Urinary bladder (tissue), 4 donors: ENCODE measurements around the gene ST3GAL3. TPM values are rescaled to one million over a fixed set of nuclear protein-coding genes. Genes with fewer than 3 reads are reported as not detected.
"Not testable (repeated sequence)": the region's sequence is repeated elsewhere in the genome, so short reads cannot be mapped to it uniquely, and the experiment has no call there.

Source experiments
- DNase-seq: peaks from one replicate; pipeline ENCODE4 v3.0.0-alpha.2; 2015; ENCODE audit errors: extremely low spot score
- H3K27ac ChIP-seq: one replicate; pipeline ENCODE4 v1.5.1; 2013; ENCODE audit warnings: low read depth, mild to moderate bottlenecking, moderate library complexity
- H3K36me3 ChIP-seq: one replicate; pipeline ENCODE4 v1.6.1; 2013; ENCODE audit warnings: mild to moderate bottlenecking, moderate library complexity; ENCODE audit not compliant: insufficient read depth
- H3K4me1 ChIP-seq: one replicate; pipeline ENCODE4 v1.6.1; 2013; ENCODE audit warnings: mild to moderate bottlenecking, moderate library complexity; ENCODE audit not compliant: insufficient read depth
- H3K4me3 ChIP-seq: one replicate; pipeline ENCODE4 v1.5.1; 2013; ENCODE audit warnings: low read depth, low read length
- WGBS: extraction: QIAGEN DNeasy Blood & Tissue Kit; methylation state at CpG from one replicate; pipeline ENCODE4 v1.1.7; 2013; 5-methylcytosine and 5-hydroxymethylcytosine counted together
- polyA plus RNA-seq: library from polyadenylated mRNA; stranded (reverse); fragments of 200-250 nt; gene quantifications from one replicate; pipeline ENCODE4 v1.2.3, GENCODE V29; 2013
- total RNA-seq: library from RNA; depleted of rRNA; stranded (reverse); fragments of >200 nt; gene quantifications from one replicate; pipeline ENCODE4 v1.2.3, GENCODE V29; 2014
- donor health status: healthy with polysubstance abuse.
- donor health status: healthy.

Gene ST3GAL3
- total and polyA plus RNA-seq, 2 donors = 25.4 to 27.2 TPM

- Histone ChIP-seq H3K36me3 (no peaks in the 10 kb centered on the region), H3K27ac (no peak overlapping the region), H3K4me3 (no peak overlapping the region), H3K4me1 (no peaks in the 10 kb centered on the region)
- DNase-seq = no peak
- 85% methylated on average over 2 of the region's 2 CpGs for WGBS
These were observed 3.7 kb downstream of the ST3GAL3 start for GRCh38 chr1:43711049-43711448.

- WGBS = 63% methylated on average over 3 of the region's 3 CpGs
- DNase-seq = no peak
- no peak overlapping the region for H3K27ac ChIP-seq
These were observed 4.4 kb downstream of the ST3GAL3 start for GRCh38 chr1:43711524-43712386.

GRCh38 chr1:43716559-43717281 lies 9.4 kb downstream of the ST3GAL3 start:
- H3K4me3 ChIP-seq = no peak overlapping the region
- no peak overlapping the region for H3K27ac ChIP-seq
- WGBS = 67% methylated on average over 15 of the region's 15 CpGs
- no peaks in the 10 kb centered on the region for H3K4me1 ChIP-seq
- no peaks in the 10 kb centered on the region for H3K36me3 ChIP-seq
- DNase-seq = no peak

More at GRCh38 chr1:43711524-43712386, 4.4 kb downstream of the ST3GAL3 start:
- no peaks in the 10 kb centered on the region for H3K4me1 ChIP-seq
- no peaks in the 10 kb centered on the region for H3K36me3 ChIP-seq
- H3K4me3 ChIP-seq = no peak overlapping the region

- 82% methylated on average over 6 of the region's 6 CpGs for WGBS
- no peak for DNase-seq
- no peaks in the 10 kb centered on the region for H3K4me1 ChIP-seq
- no peak overlapping the region for H3K27ac ChIP-seq
- no peak overlapping the region for H3K4me3 ChIP-seq
- H3K36me3 ChIP-seq = no peaks in the 10 kb centered on the region
These were observed 11.7 kb downstream of the ST3GAL3 start for GRCh38 chr1:43719063-43719462.

GRCh38 chr1:43719670-43720419 lies 12.5 kb downstream of the ST3GAL3 start:
- DNase-seq, H3K4me1 ChIP-seq, H3K4me3 ChIP-seq, H3K27ac ChIP-seq, H3K36me3 ChIP-seq: not testable (repeated sequence)
- WGBS = 81% methylated on average over 10 of the region's 10 CpGs

- H3K4me1 ChIP-seq = no peaks in the 10 kb centered on the region
- no peak for DNase-seq
- 95% methylated on average over 2 of the region's 2 CpGs for WGBS
- no peak overlapping the region for H3K4me3 ChIP-seq
- no peak overlapping the region for H3K27ac ChIP-seq
- H3K36me3 ChIP-seq = no peaks in the 10 kb centered on the region
These were observed 15.5 kb downstream of the ST3GAL3 start for GRCh38 chr1:43722810-43723209.

GRCh38 chr1:43729816-43730463 lies 22.6 kb downstream of the ST3GAL3 start:
- 89% methylated on average over 4 of the region's 4 CpGs for WGBS
- no peak for DNase-seq

GRCh38 chr1:43731867-43732531 lies 24.7 kb downstream of the ST3GAL3 start:
- no peak overlapping the region for H3K27ac ChIP-seq
- 46% methylated on average over 7 of the region's 7 CpGs for WGBS

More at GRCh38 chr1:43729816-43730463, 22.6 kb downstream of the ST3GAL3 start:
- H3K36me3 ChIP-seq = no peaks in the 10 kb centered on the region
- no peak overlapping the region for H3K4me3 ChIP-seq
- no peak overlapping the region for H3K27ac ChIP-seq
- no peaks in the 10 kb centered on the region for H3K4me1 ChIP-seq

GRCh38 chr1:43736819-43737218 lies 29.5 kb downstream of the ST3GAL3 start:
- DNase-seq = no peak
- WGBS = 84% methylated on average over 2 of the region's 2 CpGs
- H3K27ac ChIP-seq = no peak overlapping the region
- no peaks in the 10 kb centered on the region for H3K4me1 ChIP-seq
- H3K36me3 ChIP-seq = peaks cover 1% of the 10 kb centered on the region
- H3K4me3 ChIP-seq = no peak overlapping the region

More at GRCh38 chr1:43731867-43732531, 24.7 kb downstream of the ST3GAL3 start:
- DNase-seq = no peak
- H3K36me3 ChIP-seq = peaks cover 1% of the 10 kb centered on the region
- H3K4me1 ChIP-seq = no peaks in the 10 kb centered on the region
- no peak overlapping the region for H3K4me3 ChIP-seq

- no peak for DNase-seq
- Histone ChIP-seq H3K36me3 (no peaks in the 10 kb centered on the region), H3K27ac (no peak overlapping the region), H3K4me3 (no peak overlapping the region), H3K4me1 (no peaks in the 10 kb centered on the region)
- WGBS = 89% methylated on average over 4 of the region's 4 CpGs
These were observed 34.7 kb downstream of the ST3GAL3 start for GRCh38 chr1:43742026-43742425.

GRCh38 chr1:43743206-43743605 lies 35.9 kb downstream of the ST3GAL3 start:
- Histone ChIP-seq H3K4me1 (no peaks in the 10 kb centered on the region), H3K36me3 (no peaks in the 10 kb centered on the region), H3K4me3 (no peak overlapping the region), H3K27ac (no peak overlapping the region)
- no peak for DNase-seq
- WGBS = 89% methylated on average over 1 of the region's 1 CpG

- Histone ChIP-seq H3K4me3 (no peak overlapping the region), H3K36me3 (no peaks in the 10 kb centered on the region), H3K27ac (no peak overlapping the region), H3K4me1 (no peaks in the 10 kb centered on the region)
- WGBS = 96% methylated on average over 4 of the region's 4 CpGs
- no peak for DNase-seq
These were observed 40.4 kb downstream of the ST3GAL3 start for GRCh38 chr1:43747736-43748135.

- Histone ChIP-seq H3K4me3 (no peak overlapping the region), H3K4me1 (no peaks in the 10 kb centered on the region), H3K27ac (no peak overlapping the region), H3K36me3 (peaks cover 2% of the 10 kb centered on the region)
- WGBS = 88% methylated on average over 1 of the region's 1 CpG
- no peak for DNase-seq
These were observed 42.7 kb downstream of the ST3GAL3 start for GRCh38 chr1:43750083-43750482.
